Left renal cortex interstitium (tissue), 4 donors: Measurements from ENCODE around the gene ADAMTS17. TPM values are rescaled to one million over a fixed set of nuclear protein-coding genes. Genes with fewer than 3 reads are reported as not detected.
A peak's percentile ranks its signal among the peaks of the same experiment; 100 is the strongest.

Experiments used
- DNase-seq, 4 donors: peaks; one replicate each; pipeline ENCODE4 v3.0.0-alpha.2; 2013; ENCODE audit warnings: low read depth in 4 of 4, low spot score in 2 of 4, missing footprints in 1 of 4
- polyA plus RNA-seq, 4 donors: library from polyadenylated mRNA; unstranded; fragments of 120-200 nt; gene quantifications; one replicate each; pipeline ENCODE4 v1.2.1, GENCODE V29; 2013; ENCODE audit not compliant: insufficient read length in 4 of 4

The ADAMTS17 gene
- polyA plus RNA-seq, 4 donors: 2.0 to 2.7 (median 2.4) TPM

GRCh38 chr15:100114100-100114499 lies 227.7 kb downstream of the ADAMTS17 start:
- DNase-seq: peak in 1 of 4 donors; percentile 23

- no peak for DNase-seq
Observed at GRCh38 chr15:100113351-100114080, 228.3 kb downstream of the ADAMTS17 start.

GRCh38 chr15:100112636-100113305 lies 229.0 kb downstream of the ADAMTS17 start:
- no peak for DNase-seq

- no peak for DNase-seq
Observed at GRCh38 chr15:100112061-100112420, 229.7 kb downstream of the ADAMTS17 start.

- DNase-seq: no peak
Observed at GRCh38 chr15:100111125-100112060, 230.4 kb downstream of the ADAMTS17 start.

GRCh38 chr15:100109486-100110035 lies 232.2 kb downstream of the ADAMTS17 start:
- DNase-seq: no peak

GRCh38 chr15:100108846-100109245 lies 232.9 kb downstream of the ADAMTS17 start:
- no peak for DNase-seq

GRCh38 chr15:100108346-100108745 lies 233.4 kb downstream of the ADAMTS17 start:
- DNase-seq: no peak

GRCh38 chr15:100107606-100108225 lies 234.1 kb downstream of the ADAMTS17 start:
- no peak for DNase-seq

- no peak for DNase-seq
Observed at GRCh38 chr15:100107151-100107550, 234.6 kb downstream of the ADAMTS17 start.

- no peak for DNase-seq
Observed at GRCh38 chr15:100106732-100107131, 235.0 kb downstream of the ADAMTS17 start.

- DNase-seq: no peak
Observed at GRCh38 chr15:100105101-100105500, 236.7 kb downstream of the ADAMTS17 start.

- no peak for DNase-seq
Observed at GRCh38 chr15:100104245-100104644, 237.5 kb downstream of the ADAMTS17 start.

- no peak for DNase-seq
Observed at GRCh38 chr15:100103828-100104227, 237.9 kb downstream of the ADAMTS17 start.

- DNase-seq: no peak
Observed at GRCh38 chr15:100101426-100102089, 240.2 kb downstream of the ADAMTS17 start.

GRCh38 chr15:100100926-100101325 lies 240.8 kb downstream of the ADAMTS17 start:
- no peak for DNase-seq

- DNase-seq: no peak
Observed at GRCh38 chr15:100099976-100100375, 241.8 kb downstream of the ADAMTS17 start.

GRCh38 chr15:100098705-100099104 lies 243.1 kb downstream of the ADAMTS17 start:
- DNase-seq: no peak

GRCh38 chr15:100097342-100098127 lies 244.2 kb downstream of the ADAMTS17 start:
- DNase-seq: no peak
